ENCODE results near the gene EMC8.

The EMC8 gene

GRCh38 chr16:85780281-85780680, 19.1 kb downstream of the EMC8 start:
- no peaks in the 10 kb centered on the region for H3K27me3 ChIP-seq (ENCODE audit: insufficient read depth, low read length)
- H3K36me3 ChIP-seq (ENCODE audit: control insufficient read depth in 1 of 2, insufficient read depth in 2 of 2, low read length in 2 of 2), result peaks cover 46 to 53% of the 10 kb centered on the region in 2 experiments
- H3K4me2 ChIP-seq (ENCODE audit: low read length), result no peak overlapping the region
- H3K23ac ChIP-seq (ENCODE audit: low read length), result no peak overlapping the region
- peaks cover 3% of the 10 kb centered on the region for H3K9me3 ChIP-seq (ENCODE audit: insufficient read depth, low read depth, low read length)
- H2BK120ac ChIP-seq (ENCODE audit: insufficient read depth, low read length, poor library complexity), result no peak overlapping the region
- no peak overlapping the region for H3K9ac ChIP-seq (ENCODE audit: low read length)
- no peak overlapping the region for H4K91ac ChIP-seq (ENCODE audit: low read depth, low read length)
- no peak overlapping the region for H3K4ac ChIP-seq (ENCODE audit: low read depth, low read length)
- H3K79me2 ChIP-seq (ENCODE audit: control insufficient read depth, insufficient read depth, low read length, poor library complexity), result no peaks in the 10 kb centered on the region
- H3K4me1 ChIP-seq (ENCODE audit: control insufficient read depth in 1 of 2, insufficient read depth in 2 of 2, low read length in 2 of 2), result no peaks in the 10 kb centered on the region
- H3K14ac ChIP-seq (ENCODE audit: low read length), result no peak overlapping the region
- no peaks in the 10 kb centered on the region for H3K79me1 ChIP-seq (ENCODE audit: low read length)
- DNase-seq, result no peak
- WGBS (ENCODE audit: extremely low coverage, insufficient coverage, insufficient read length), result no CpG with 5 or more reads among the region's 26 CpGs
- no peak overlapping the region for H4K12ac ChIP-seq (ENCODE audit: low read depth, low read length)
- H3K4me3 ChIP-seq (ENCODE audit: low read depth, low read length), result no peak overlapping the region
- H2BK5ac ChIP-seq (ENCODE audit: low read depth, low read length, poor library complexity), result no peak overlapping the region
- no peak overlapping the region for H3K18ac ChIP-seq (ENCODE audit: low read length)
- no peak overlapping the region for H4K8ac ChIP-seq (ENCODE audit: low read depth, low read length)
- H3K27ac ChIP-seq (ENCODE audit: low read depth, low read length), result no peak overlapping the region
- H2BK12ac ChIP-seq (ENCODE audit: low read length), result no peak overlapping the region
- no peak overlapping the region for H2AFZ ChIP-seq (ENCODE audit: insufficient read depth, low read length, poor library complexity)
- H2AK5ac ChIP-seq (ENCODE audit: low read length), result no peak overlapping the region

GRCh38 chr16:85778873-85779272, 20.5 kb downstream of the EMC8 start:
- no peaks in the 10 kb centered on the region for H3K79me2 ChIP-seq (ENCODE audit: control insufficient read depth, insufficient read depth, low read length, poor library complexity)
- WGBS (ENCODE audit: extremely low coverage, insufficient coverage, insufficient read length), result no CpG with 5 or more reads among the region's 12 CpGs
- no peak overlapping the region for H2BK5ac ChIP-seq (ENCODE audit: low read depth, low read length, poor library complexity)

GRCh38 chr16:85777583-85778310, 21.6 kb downstream of the EMC8 start:
- Histone ChIP-seq H4K8ac (ENCODE audit: low read depth, low read length) (no peak overlapping the region), H2AFZ (ENCODE audit: insufficient read depth, low read length, poor library complexity) (no peak overlapping the region), H2BK12ac (ENCODE audit: low read length) (no peak overlapping the region), H3K9ac (ENCODE audit: low read length) (no peak overlapping the region), H2BK120ac (ENCODE audit: insufficient read depth, low read length, poor library complexity) (no peak overlapping the region), H2BK5ac (ENCODE audit: low read depth, low read length, poor library complexity) (no peak overlapping the region), H3K79me1 (ENCODE audit: low read length) (no peaks in the 10 kb centered on the region), H3K9me3 (ENCODE audit: insufficient read depth, low read depth, low read length) (peaks cover 2% of the 10 kb centered on the region), H3K27ac (ENCODE audit: low read depth, low read length) (no peak overlapping the region), H3K4me1 (ENCODE audit: control insufficient read depth in 1 of 2, insufficient read depth in 2 of 2, low read length in 2 of 2) (no peaks in the 10 kb centered on the region), H3K4me2 (ENCODE audit: low read length) (no peak overlapping the region), H3K4me3 (ENCODE audit: low read depth, low read length) (no peak overlapping the region), H3K27me3 (ENCODE audit: insufficient read depth, low read length) (no peaks in the 10 kb centered on the region), H3K36me3 (ENCODE audit: control insufficient read depth in 1 of 2, insufficient read depth in 2 of 2, low read length in 2 of 2) (peaks cover 38 to 46% of the 10 kb centered on the region in 2 experiments), H3K4ac (ENCODE audit: low read depth, low read length) (no peak overlapping the region), H4K12ac (ENCODE audit: low read depth, low read length) (no peak overlapping the region), H3K18ac (ENCODE audit: low read length) (no peak overlapping the region), H3K23ac (ENCODE audit: low read length) (no peak overlapping the region), H2AK5ac (ENCODE audit: low read length) (no peak overlapping the region), H3K14ac (ENCODE audit: low read length) (no peak overlapping the region), H4K91ac (ENCODE audit: low read depth, low read length) (no peak overlapping the region), H3K79me2 (ENCODE audit: control insufficient read depth, insufficient read depth, low read length, poor library complexity) (no peaks in the 10 kb centered on the region)
- WGBS (ENCODE audit: extremely low coverage, insufficient coverage, insufficient read length), result no CpG with 5 or more reads among the region's 4 CpGs
- peak; percentile 45 to 56 for DNase-seq

More at GRCh38 chr16:85778873-85779272, 20.5 kb downstream of the EMC8 start:
- no peak overlapping the region for H2AK5ac ChIP-seq (ENCODE audit: low read length)
- DNase-seq, result no peak
- H3K9ac ChIP-seq (ENCODE audit: low read length), result peak overlapping the region; percentile 48
- H2AFZ ChIP-seq (ENCODE audit: insufficient read depth, low read length, poor library complexity), result no peak overlapping the region
- no peak overlapping the region for H2BK12ac ChIP-seq (ENCODE audit: low read length)
- H4K8ac ChIP-seq (ENCODE audit: low read depth, low read length), result no peak overlapping the region
- no peaks in the 10 kb centered on the region for H3K79me1 ChIP-seq (ENCODE audit: low read length)
- no peak overlapping the region for H3K14ac ChIP-seq (ENCODE audit: low read length)
- peaks cover 44 to 51% of the 10 kb centered on the region in 2 experiments for H3K36me3 ChIP-seq (ENCODE audit: control insufficient read depth in 1 of 2, insufficient read depth in 2 of 2, low read length in 2 of 2)
- no peak overlapping the region for H4K91ac ChIP-seq (ENCODE audit: low read depth, low read length)
- H3K18ac ChIP-seq (ENCODE audit: low read length), result no peak overlapping the region
- H3K23ac ChIP-seq (ENCODE audit: low read length), result no peak overlapping the region
- H3K27ac ChIP-seq (ENCODE audit: low read depth, low read length), result no peak overlapping the region
- no peaks in the 10 kb centered on the region for H3K27me3 ChIP-seq (ENCODE audit: insufficient read depth, low read length)
- H3K4ac ChIP-seq (ENCODE audit: low read depth, low read length), result no peak overlapping the region
- no peaks in the 10 kb centered on the region for H3K4me1 ChIP-seq (ENCODE audit: control insufficient read depth in 1 of 2, insufficient read depth in 2 of 2, low read length in 2 of 2)
- H2BK120ac ChIP-seq (ENCODE audit: insufficient read depth, low read length, poor library complexity), result no peak overlapping the region
- H4K12ac ChIP-seq (ENCODE audit: low read depth, low read length), result no peak overlapping the region
- no peak overlapping the region for H3K4me2 ChIP-seq (ENCODE audit: low read length)
- H3K9me3 ChIP-seq (ENCODE audit: insufficient read depth, low read depth, low read length), result peaks cover 4% of the 10 kb centered on the region
- H3K4me3 ChIP-seq (ENCODE audit: low read depth, low read length), result no peak overlapping the region

DNA sequence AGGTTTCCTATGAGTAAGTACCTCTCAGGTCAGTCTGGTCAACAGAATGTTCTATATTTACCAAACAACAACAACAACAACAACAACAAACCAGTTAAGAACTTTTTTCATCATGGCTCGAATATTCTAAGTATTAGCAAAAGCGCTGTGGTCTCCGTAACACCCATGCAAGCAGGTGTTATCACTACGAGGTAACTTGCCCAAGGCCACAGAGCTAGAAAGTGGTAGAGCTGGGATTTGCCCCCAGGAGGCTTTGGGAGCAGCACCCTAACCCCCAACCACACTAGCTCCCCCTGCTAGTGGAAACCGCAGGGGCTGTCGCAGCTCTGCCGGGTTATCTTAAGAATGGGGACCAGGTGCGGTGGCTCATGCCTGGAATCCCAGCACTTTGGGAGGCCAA, 24.5 kb downstream of the EMC8 start:
- no peak overlapping the region for H2AK5ac ChIP-seq (ENCODE audit: low read length)
- H3K79me1 ChIP-seq (ENCODE audit: low read length), result no peaks in the 10 kb centered on the region
- no peak overlapping the region for H3K27ac ChIP-seq (ENCODE audit: low read depth, low read length)
- H3K4ac ChIP-seq (ENCODE audit: low read depth, low read length), result no peak overlapping the region
- no peak overlapping the region for H4K8ac ChIP-seq (ENCODE audit: low read depth, low read length)
- DNase-seq, result peak; percentile 87 to 95
- no peaks in the 10 kb centered on the region for H3K4me1 ChIP-seq (ENCODE audit: control insufficient read depth in 1 of 2, insufficient read depth in 2 of 2, low read length in 2 of 2)
- no peak overlapping the region for H3K18ac ChIP-seq (ENCODE audit: low read length)
- no peaks in the 10 kb centered on the region for H3K79me2 ChIP-seq (ENCODE audit: control insufficient read depth, insufficient read depth, low read length, poor library complexity)
- peaks cover 18 to 23% of the 10 kb centered on the region in 2 experiments for H3K36me3 ChIP-seq (ENCODE audit: control insufficient read depth in 1 of 2, insufficient read depth in 2 of 2, low read length in 2 of 2)
- H3K9ac ChIP-seq (ENCODE audit: low read length), result no peak overlapping the region
- no peak overlapping the region for H3K14ac ChIP-seq (ENCODE audit: low read length)
- no peak overlapping the region for H2BK120ac ChIP-seq (ENCODE audit: insufficient read depth, low read length, poor library complexity)
- no peak overlapping the region for H3K23ac ChIP-seq (ENCODE audit: low read length)
- no peak overlapping the region for H2AFZ ChIP-seq (ENCODE audit: insufficient read depth, low read length, poor library complexity)
- no peak overlapping the region for H3K4me3 ChIP-seq (ENCODE audit: low read depth, low read length)
- no peak overlapping the region for H3K4me2 ChIP-seq (ENCODE audit: low read length)
- no peak overlapping the region for H2BK12ac ChIP-seq (ENCODE audit: low read length)
- H4K91ac ChIP-seq (ENCODE audit: low read depth, low read length), result no peak overlapping the region
- H3K27me3 ChIP-seq (ENCODE audit: insufficient read depth, low read length), result no peaks in the 10 kb centered on the region
- H4K12ac ChIP-seq (ENCODE audit: low read depth, low read length), result no peak overlapping the region
- no peak overlapping the region for H2BK5ac ChIP-seq (ENCODE audit: low read depth, low read length, poor library complexity)
- peaks cover 2% of the 10 kb centered on the region for H3K9me3 ChIP-seq (ENCODE audit: insufficient read depth, low read depth, low read length)
- WGBS (ENCODE audit: extremely low coverage, insufficient coverage, insufficient read length), result no CpG with 5 or more reads among the region's 8 CpGs

All from trophoblast cell (in vitro differentiated cells and primary cell).